ENCODE data around the gene GNB4.
A peak's percentile ranks its signal among the peaks of the same experiment; 100 is the strongest.

Gene GNB4

GRCh38 chr3:179464323-179465092 is 13.2 kb upstream of the GNB4 start:
- Histone ChIP-seq H3K4me2 (ENCODE audit: low read depth, low read length, poor library complexity, severe bottlenecking) (no peak overlapping the region), H3K79me2 (ENCODE audit: insufficient read depth, low read length) (no peaks in the 10 kb centered on the region), H3K4me3 (ENCODE audit: low read length, poor library complexity, severe bottlenecking) (no peak overlapping the region), H2AFZ (ENCODE audit: low read length) (no peak overlapping the region), H3K9me2 (replicated peaks; ENCODE audit: low read depth, low read length) (no peaks in the 10 kb centered on the region), H3K9me3 (ENCODE audit: insufficient read depth, low read depth, low read length) (no peaks in the 10 kb centered on the region), H3K27me3 (ENCODE audit: insufficient read depth, low read length, poor library complexity, severe bottlenecking) (no peaks in the 10 kb centered on the region), H3F3A (ENCODE audit: low read depth) (no peaks in the 10 kb centered on the region), H3K9ac (ENCODE audit: low read depth, low read length, poor library complexity, severe bottlenecking) (no peak overlapping the region), H4K20me1 (ENCODE audit: insufficient read depth, low read length, poor library complexity, severe bottlenecking) (no peaks in the 10 kb centered on the region), H3K4me1 (ENCODE audit: insufficient read depth, low read length, poor library complexity, severe bottlenecking) (no peaks in the 10 kb centered on the region), H3K36me3 (ENCODE audit: insufficient read depth, low read length) (no peaks in the 10 kb centered on the region)
- TF ChIP-seq EZH2phosphoT487 (IDR thresholded peaks at IDR 0.05; ENCODE audit: borderline replicate concordance) (no peak), CTCF (conservative IDR thresholded peaks at IDR 0.05; ENCODE audit: low read length) (no peak)

GRCh38 chr3:179463319-179463718 is 12.0 kb upstream of the GNB4 start:
- Histone ChIP-seq H2AFZ (ENCODE audit: low read length) (peak overlapping the region; percentile 19; the same call in 1 of the 2 replicates), H3K36me3 (ENCODE audit: insufficient read depth, low read length) (no peaks in the 10 kb centered on the region), H3K9me2 (replicated peaks; ENCODE audit: low read depth, low read length) (no peaks in the 10 kb centered on the region), H4K20me1 (ENCODE audit: insufficient read depth, low read length, poor library complexity, severe bottlenecking) (no peaks in the 10 kb centered on the region), H3K4me2 (ENCODE audit: low read depth, low read length, poor library complexity, severe bottlenecking) (no peak overlapping the region), H3K4me1 (ENCODE audit: insufficient read depth, low read length, poor library complexity, severe bottlenecking) (no peaks in the 10 kb centered on the region), H3K27me3 (ENCODE audit: insufficient read depth, low read length, poor library complexity, severe bottlenecking) (no peaks in the 10 kb centered on the region), H3K4me3 (ENCODE audit: low read length, poor library complexity, severe bottlenecking) (no peak overlapping the region), H3F3A (ENCODE audit: low read depth) (no peaks in the 10 kb centered on the region), H3K79me2 (ENCODE audit: insufficient read depth, low read length) (no peaks in the 10 kb centered on the region), H3K9me3 (ENCODE audit: insufficient read depth, low read depth, low read length) (no peaks in the 10 kb centered on the region), H3K9ac (ENCODE audit: low read depth, low read length, poor library complexity, severe bottlenecking) (no peak overlapping the region)
- TF ChIP-seq EZH2phosphoT487 (IDR thresholded peaks at IDR 0.05; ENCODE audit: borderline replicate concordance) (no peak), CTCF (conservative IDR thresholded peaks at IDR 0.05; ENCODE audit: low read length) (no peak)

GRCh38 chr3:179460260-179460659 is 9.0 kb upstream of the GNB4 start:
- H3F3A ChIP-seq (ENCODE audit: low read depth) = no peaks in the 10 kb centered on the region
- no peaks in the 10 kb centered on the region for H3K9me3 ChIP-seq (ENCODE audit: insufficient read depth, low read depth, low read length)
- H3K36me3 ChIP-seq (ENCODE audit: insufficient read depth, low read length) = no peaks in the 10 kb centered on the region
- TF ChIP-seq CTCF (conservative IDR thresholded peaks at IDR 0.05; ENCODE audit: low read length) = no peak
- TF ChIP-seq EZH2phosphoT487 (IDR thresholded peaks at IDR 0.05; ENCODE audit: borderline replicate concordance) = no peak
- peaks cover 6% of the 10 kb centered on the region for H3K27me3 ChIP-seq (ENCODE audit: insufficient read depth, low read length, poor library complexity, severe bottlenecking)
- H3K4me3 ChIP-seq (ENCODE audit: low read length, poor library complexity, severe bottlenecking) = no peak overlapping the region
- H3K4me2 ChIP-seq (ENCODE audit: low read depth, low read length, poor library complexity, severe bottlenecking) = no peak overlapping the region
- no peaks in the 10 kb centered on the region for H4K20me1 ChIP-seq (ENCODE audit: insufficient read depth, low read length, poor library complexity, severe bottlenecking)
- H3K4me1 ChIP-seq (ENCODE audit: insufficient read depth, low read length, poor library complexity, severe bottlenecking) = no peaks in the 10 kb centered on the region
- no peaks in the 10 kb centered on the region for H3K79me2 ChIP-seq (ENCODE audit: insufficient read depth, low read length)
- H3K9me2 ChIP-seq (replicated peaks; ENCODE audit: low read depth, low read length) = no peaks in the 10 kb centered on the region
- H3K9ac ChIP-seq (ENCODE audit: low read depth, low read length, poor library complexity, severe bottlenecking) = no peak overlapping the region
- no peak overlapping the region for H2AFZ ChIP-seq (ENCODE audit: low read length)

Measured in Loucy (cell line).